Left renal cortex interstitium (tissue), 4 donors: Measurements from ENCODE around the gene CARD14. TPM values are rescaled to one million over a fixed set of nuclear protein-coding genes. Genes with fewer than 3 reads are reported as not detected.
"Not testable (repeated sequence)": the region's sequence is repeated elsewhere in the genome, so short reads cannot be mapped to it uniquely, and the experiment has no call there.

Source experiments
- DNase-seq, 4 donors: peaks; one replicate each; pipeline ENCODE4 v3.0.0-alpha.2; 2013; ENCODE audit warnings: low read depth in 4 of 4, low spot score in 2 of 4, missing footprints in 1 of 4
- polyA plus RNA-seq, 4 donors: library from polyadenylated mRNA; unstranded; fragments of 120-200 nt; gene quantifications; one replicate each; pipeline ENCODE4 v1.2.1, GENCODE V29; 2013; ENCODE audit not compliant: insufficient read length in 4 of 4

Gene CARD14
- polyA plus RNA-seq, 4 donors = 0.56 to 3.0 (median 2.3) TPM

- no peak for DNase-seq
These were observed 77.7 kb downstream of the CARD14 start for GRCh38 chr17:80247561-80247960.

GRCh38 chr17:80248001-80248893 is 78.4 kb downstream of the CARD14 start:
- DNase-seq = no peak

GRCh38 chr17:80248894-80249710 is 79.3 kb downstream of the CARD14 start:
- no peak for DNase-seq

GRCh38 chr17:80251966-80252365 is 82.1 kb downstream of the CARD14 start:
- DNase-seq = no peak

GRCh38 chr17:80252871-80253270 is 83.0 kb downstream of the CARD14 start:
- DNase-seq = no peak

- no peak for DNase-seq
These were observed 84.0 kb downstream of the CARD14 start for GRCh38 chr17:80253631-80254395.

- DNase-seq = peak in 2 of 4 donors; percentile 42 to 74
These were observed 84.8 kb downstream of the CARD14 start for GRCh38 chr17:80254396-80255251.

- DNase-seq = no peak
These were observed 86.2 kb downstream of the CARD14 start for GRCh38 chr17:80256034-80256350.

- DNase-seq = no peak
These were observed 87.9 kb downstream of the CARD14 start for GRCh38 chr17:80257716-80258213.

GRCh38 chr17:80258296-80258695 is 88.5 kb downstream of the CARD14 start:
- not testable (repeated sequence) for DNase-seq

Other genes starting within 250 kb of the CARD14 start
- gene TBC1D16, start 134.2 kb upstream of the CARD14 start, polyA plus RNA-seq = 10 to 100 TPM; 28.0 to 37.1 (median 33.9) TPM
- 10 to 100 TPM; 10.1 to 25.5 (median 16.5) TPM for gene CCDC40, start 133.4 kb upstream of the CARD14 start, polyA plus RNA-seq
- 10 to 100 TPM; 34.5 to 73.6 (median 54.2) TPM for gene GAA, start 68.4 kb upstream of the CARD14 start, polyA plus RNA-seq
- 100 to 1,000 TPM; 111 to 125 (median 115) TPM for gene EIF4A3, start 22.9 kb upstream of the CARD14 start, polyA plus RNA-seq
- gene SGSH, start 50.3 kb downstream of the CARD14 start, polyA plus RNA-seq = 10 to 100 TPM; 27.7 to 59.7 (median 45.2) TPM
- gene SLC26A11, start 50.4 kb downstream of the CARD14 start, polyA plus RNA-seq = 10 to 100 TPM; 19.8 to 35.2 (median 28.0) TPM
- 10 to 100 TPM; 47.0 to 94.1 (median 69.6) TPM for gene RNF213, start 90.8 kb downstream of the CARD14 start, polyA plus RNA-seq
- gene ENDOV, start 245.1 kb downstream of the CARD14 start, polyA plus RNA-seq = 10 to 100 TPM; 25.7 to 46.9 (median 35.2) TPM